ENCODE data around the gene GSE1. TPM values are rescaled to one million over a fixed set of nuclear protein-coding genes. Genes with fewer than 3 reads are reported as not detected.

The GSE1 gene
- total and polyA plus RNA-seq, 5 experiments from 2014 or later = 1.5 to 56.2 (median 2.9) TPM

GRCh38 chr16:85569039-85569614 lies 44.0 kb upstream of the GSE1 start:
- peaks cover 0 to 9% (median 0%) of the 10 kb centered on the region in 9 donors for H3K9me3 Mint-ChIP-seq
- no peak for DNase-seq
- H3K4me1 Mint-ChIP-seq = peaks cover 50 to 87% (median 83%) of the 10 kb centered on the region in 4 donors
- H3K4me3 Mint-ChIP-seq = peak overlapping the region in 9 of 10 donors; percentile 61 to 88 (median 81)
- H3K27ac Mint-ChIP-seq = peak overlapping the region; percentile 87 to 95 (median 91)
- ATAC-seq = no peak
- peaks cover 0 to 7% (median 0%) of the 10 kb centered on the region in 3 donors for H3K36me3 Mint-ChIP-seq
- POLR2A ChIA-PET = interaction anchor here (0.6 to 6.1 kb wide), 4 partner anchors 9 to 50 kb away, joined by 6 to 39 read pairs (median 18); no protein-coding TSS in a partner anchor
- no peaks in the 10 kb centered on the region for H3K27me3 Mint-ChIP-seq

GRCh38 chr16:85569615-85570212 lies 43.4 kb upstream of the GSE1 start:
- ATAC-seq = peak; percentile 58 to 69
- H3K9me3 Mint-ChIP-seq = peaks cover 0 to 9% (median 0%) of the 10 kb centered on the region in 9 donors
- POLR2A ChIA-PET = interaction anchor here (0.6 to 6.1 kb wide), 4 partner anchors 9 to 49 kb away, joined by 6 to 39 read pairs (median 18); no protein-coding TSS in a partner anchor
- peaks cover 0 to 7% (median 0%) of the 10 kb centered on the region in 3 donors for H3K36me3 Mint-ChIP-seq
- DNase-seq = peak in 8 of 10 donors; percentile 28 to 71 (median 40)
- H3K4me3 Mint-ChIP-seq = peak overlapping the region; percentile 61 to 88 (median 81)
- H3K27ac Mint-ChIP-seq = peak overlapping the region; percentile 87 to 95 (median 91)
- H3K27me3 Mint-ChIP-seq = no peaks in the 10 kb centered on the region
- H3K4me1 Mint-ChIP-seq = peaks cover 44 to 81% (median 78%) of the 10 kb centered on the region in 4 donors

GRCh38 chr16:85570213-85570734 lies 42.8 kb upstream of the GSE1 start:
- H3K27ac Mint-ChIP-seq = peak overlapping the region; percentile 87 to 95 (median 91)
- peaks cover 43 to 82% (median 76%) of the 10 kb centered on the region in 4 donors for H3K4me1 Mint-ChIP-seq
- POLR2A ChIA-PET = interaction anchor here (1.7 to 6.1 kb wide), 4 partner anchors 10 to 16 kb away, joined by 8 to 39 read pairs (median 18); no protein-coding TSS in a partner anchor
- ATAC-seq (peak; percentile 19 to 21), DNase-seq (peak in 1 of 10 donors; percentile 10)
- peaks cover 0 to 7% (median 0%) of the 10 kb centered on the region in 3 donors for H3K36me3 Mint-ChIP-seq
- no peaks in the 10 kb centered on the region for H3K27me3 Mint-ChIP-seq
- H3K4me3 Mint-ChIP-seq = peak overlapping the region; percentile 61 to 88 (median 81)
- peaks cover 0 to 9% (median 0%) of the 10 kb centered on the region in 9 donors for H3K9me3 Mint-ChIP-seq

- H3K4me1 Mint-ChIP-seq = peaks cover 45 to 84% (median 77%) of the 10 kb centered on the region in 4 donors
- H3K27ac Mint-ChIP-seq = peak overlapping the region; percentile 11 to 95 (median 91)
- H3K9me3 Mint-ChIP-seq = peaks cover 0 to 9% (median 0%) of the 10 kb centered on the region in 9 donors
- ATAC-seq (peak; percentile 67 to 89), DNase-seq (peak in 8 of 10 donors; percentile 30 to 69 (median 52))
- H3K36me3 Mint-ChIP-seq = peaks cover 0 to 7% (median 0%) of the 10 kb centered on the region in 3 donors
- POLR2A ChIA-PET = interaction anchor here (1.4 to 6.1 kb wide), 3 partner anchors 11 to 17 kb away, joined by 4 to 39 read pairs (median 8); no protein-coding TSS in a partner anchor
- H3K27me3 Mint-ChIP-seq = no peaks in the 10 kb centered on the region
- peak overlapping the region; percentile 61 to 88 (median 81) for H3K4me3 Mint-ChIP-seq
These were observed 42.2 kb upstream of the GSE1 start for GRCh38 chr16:85570735-85571562.

- Mint-ChIP-seq H3K36me3 (peaks cover 0 to 7% (median 0%) of the 10 kb centered on the region in 3 donors), H3K4me1 (peaks cover 45 to 84% (median 76%) of the 10 kb centered on the region in 4 donors), H3K27ac (peak overlapping the region; percentile 11 to 95 (median 90)), H3K4me3 (peak overlapping the region; percentile 48 to 88 (median 80)), H3K27me3 (no peaks in the 10 kb centered on the region), H3K9me3 (peaks cover 0 to 9% (median 0%) of the 10 kb centered on the region in 9 donors)
- no peak for DNase-seq
- POLR2A ChIA-PET = interaction anchor here (0.5 to 6.1 kb wide), 4 partner anchors 8 to 17 kb away, joined by 3 to 39 read pairs (median 6); no protein-coding TSS in a partner anchor
- no peak for ATAC-seq
These were observed 41.6 kb upstream of the GSE1 start for GRCh38 chr16:85571563-85571812.

GRCh38 chr16:85571813-85572619 lies 41.1 kb upstream of the GSE1 start:
- Mint-ChIP-seq H3K9me3 (peaks cover 0 to 9% (median 0%) of the 10 kb centered on the region in 9 donors), H3K36me3 (peaks cover 0 to 7% (median 0%) of the 10 kb centered on the region in 3 donors), H3K4me1 (peaks cover 43 to 81% (median 72%) of the 10 kb centered on the region in 4 donors), H3K4me3 (peak overlapping the region in 9 of 10 donors; percentile 41 to 85 (median 80)), H3K27ac (peak overlapping the region in 9 of 10 donors; percentile 56 to 95 (median 91)), H3K27me3 (no peaks in the 10 kb centered on the region)
- POLR2A ChIA-PET = interaction anchor here (0.5 to 6.1 kb wide), 5 partner anchors 9 to 18 kb away, joined by 3 to 39 read pairs (median 4); no protein-coding TSS in a partner anchor
- DNase-seq (no peak), ATAC-seq (no peak)

- peaks cover 0 to 7% (median 0%) of the 10 kb centered on the region in 3 donors for H3K36me3 Mint-ChIP-seq
- peak overlapping the region in 7 of 10 donors; percentile 6 to 91 (median 34) for H3K27ac Mint-ChIP-seq
- DNase-seq (no peak), ATAC-seq (no peak)
- no peak overlapping the region for H3K4me3 Mint-ChIP-seq
- POLR2A ChIA-PET = interaction anchor here (0.9 kb wide), 1 partner anchor 18 kb away, joined by 3 read pairs; no protein-coding TSS in a partner anchor
- peaks cover 43 to 73% (median 64%) of the 10 kb centered on the region in 4 donors for H3K4me1 Mint-ChIP-seq
- H3K27me3 Mint-ChIP-seq = no peaks in the 10 kb centered on the region
- H3K9me3 Mint-ChIP-seq = peaks cover 0 to 8% (median 0%) of the 10 kb centered on the region in 9 donors
These were observed 40.0 kb upstream of the GSE1 start for GRCh38 chr16:85573045-85573695.

GRCh38 chr16:85573696-85574641 lies 39.2 kb upstream of the GSE1 start:
- H3K4me1 Mint-ChIP-seq = peaks cover 44 to 73% (median 67%) of the 10 kb centered on the region in 4 donors
- H3K4me3 Mint-ChIP-seq = no peak overlapping the region
- peaks cover 0 to under 1% (median 0%) of the 10 kb centered on the region in 3 donors for H3K36me3 Mint-ChIP-seq

GRCh38 chr16:85574672-85575475 lies 38.2 kb upstream of the GSE1 start:
- no peak for DNase-seq
- Mint-ChIP-seq H3K4me3 (no peak overlapping the region), H3K9me3 (no peaks in the 10 kb centered on the region), H3K27ac (peak overlapping the region in 3 of 10 donors; percentile 34 to 62 (median 59)), H3K27me3 (no peaks in the 10 kb centered on the region), H3K4me1 (peaks cover 42 to 73% (median 64%) of the 10 kb centered on the region in 4 donors), H3K36me3 (no peaks in the 10 kb centered on the region)
- ATAC-seq = no peak
- POLR2A ChIA-PET = interaction anchor here (1.1 kb wide), 1 partner anchor 20 kb away, joined by 3 read pairs; no protein-coding TSS in a partner anchor

More at GRCh38 chr16:85573696-85574641, 39.2 kb upstream of the GSE1 start:
- H3K27me3 Mint-ChIP-seq = no peaks in the 10 kb centered on the region
- DNase-seq (no peak), ATAC-seq (no peak)
- POLR2A ChIA-PET = interaction anchor here (1.1 kb wide), 1 partner anchor 19 kb away, joined by 3 read pairs; no protein-coding TSS in a partner anchor
- H3K27ac Mint-ChIP-seq = peak overlapping the region in 3 of 10 donors; percentile 26 to 34 (median 33)
- peaks cover 0 to 8% (median 0%) of the 10 kb centered on the region in 9 donors for H3K9me3 Mint-ChIP-seq

Measured in naive thymus-derived CD8-positive, alpha-beta T cell (primary cell).